HepG2 (cell line): Measurements from ENCODE around the gene ZNF71. TPM values are rescaled to one million over a fixed set of nuclear protein-coding genes. Genes with fewer than 3 reads are reported as not detected.

Experiments used
- ARNT ChIP-seq: fragments of 450-650 bp; IDR thresholded peaks from 2 replicates; pipeline ENCODE4 v1.6.1; 2017
- ARNT2 ChIP-seq: sonication (generic); formaldehyde crosslinking; IDR thresholded peaks from 2 replicates; pipeline ENCODE4 v1.8.0; 2022; ENCODE audit warnings: mild to moderate bottlenecking, low read depth, missing genetic modification reagents, moderate library complexity
- CBX2 ChIP-seq, 2 experiments: fragments of 200-600 bp in 1 of 2; sonication (generic); formaldehyde crosslinking in 1 of 2; IDR thresholded peaks; 2 replicates each; pipeline versions ENCODE4 v1.7.0 to v1.8.1; 2018 to 2022; ENCODE audit warnings: low read depth in 2 of 2, low read length in 1 of 2, mild to moderate bottlenecking in 1 of 2, missing genetic modification reagents in 1 of 2
- NCOR1 ChIP-seq: fragments of 200-600 bp; sonication (generic); IDR thresholded peaks from 2 replicates; pipeline ENCODE4 v1.7.0; 2017; ENCODE audit warnings: antibody characterized with exemption, low read length, borderline replicate concordance
- NFE2L2 ChIP-seq: fragments of 150-350 bp; IDR thresholded peaks from 2 replicates; pipeline ENCODE4 v1.6.1; 2014; ENCODE audit warnings: low read length
- POLR2A ChIP-seq, 2 experiments: IDR thresholded peaks; 2 replicates each; pipeline ENCODE4 v1.6.1; 2011; ENCODE audit warnings: low read depth in 2 of 2, low read length in 2 of 2, mild to moderate bottlenecking in 1 of 2, moderate library complexity in 1 of 2; ENCODE audit not compliant: insufficient read depth in 1 of 2
- ZNF124 ChIP-seq: sonication (generic); formaldehyde crosslinking; IDR thresholded peaks from 2 replicates; pipeline ENCODE4 v1.4.0; 2020; ENCODE audit warnings: missing genetic modification reagents
- ZNF280D ChIP-seq: sonication (generic); formaldehyde crosslinking; IDR thresholded peaks from 2 replicates; pipeline ENCODE4 v1.5.1; 2020; ENCODE audit warnings: mild to moderate bottlenecking, missing genetic modification reagents
- ZNF317 ChIP-seq: sonication (generic); formaldehyde crosslinking; IDR thresholded peaks from 2 replicates; pipeline ENCODE4 v1.5.0; 2020; ENCODE audit warnings: mild to moderate bottlenecking, missing genetic modification reagents
- ZNF619 ChIP-seq: sonication (generic); formaldehyde crosslinking; IDR thresholded peaks from 2 replicates; pipeline ENCODE4 v1.4.0; 2020; ENCODE audit warnings: mild to moderate bottlenecking, missing genetic modification reagents
- polyA plus RNA-seq, 8 experiments: library from polyadenylated mRNA; depleted of rRNA in 3 of 8; stranded (reverse) in 7 of 8; unstranded in 1 of 8; fragments of >200 nt; fragmentation: Illumina TruSeq in 4 of 8; extraction: Trizol in 4 of 8; gene quantifications; 2 replicates each; pipeline versions ENCODE4 v1.2.1 to v1.2.3, GENCODE V29; 2011 to 2016; ENCODE audit warnings: low read depth in 4 of 8, missing spikeins in 1 of 8, mixed read lengths in 1 of 8; ENCODE audit not compliant: insufficient read depth in 1 of 8
- total RNA-seq, 5 experiments: library from RNA; depleted of rRNA; stranded (reverse); fragments of >200 nt; fragmentation: Illumina TruSeq; extraction: Trizol; gene quantifications; 2 replicates each; pipeline ENCODE4 v1.2.3, GENCODE V29; 2016; ENCODE audit warnings: low read depth in 1 of 5
- TF ChIP-seq, protein P1 (sequence below): sonication (generic); formaldehyde crosslinking; IDR thresholded peaks from 2 replicates; pipeline ENCODE4 v1.4.0; 2020; ENCODE audit warnings: missing genetic modification reagents, borderline replicate concordance
- TF ChIP-seq, protein P2 (sequence below): sonication (generic); formaldehyde crosslinking; IDR thresholded peaks from 2 replicates; pipeline ENCODE4 v1.8.0; 2022; ENCODE audit warnings: low read depth, missing genetic modification reagents
- TF ChIP-seq, protein P3 (sequence below): sonication (generic); formaldehyde crosslinking; IDR thresholded peaks from 2 replicates; pipeline ENCODE4 v1.5.0; 2020; ENCODE audit warnings: missing genetic modification reagents
- TF ChIP-seq, protein P4 (sequence below): sonication (generic); formaldehyde crosslinking; IDR thresholded peaks from 2 replicates; pipeline ENCODE4 v1.4.0; 2020; ENCODE audit warnings: mild to moderate bottlenecking, missing genetic modification reagents

ZNF71 gene
- total and polyA plus RNA-seq, 2 of the 13 experiments (the other 11 are each of a cell fraction or from before 2014, with no cell fraction given) = 2.2 to 4.4 TPM

- TF ChIP-seq, protein P1, sequence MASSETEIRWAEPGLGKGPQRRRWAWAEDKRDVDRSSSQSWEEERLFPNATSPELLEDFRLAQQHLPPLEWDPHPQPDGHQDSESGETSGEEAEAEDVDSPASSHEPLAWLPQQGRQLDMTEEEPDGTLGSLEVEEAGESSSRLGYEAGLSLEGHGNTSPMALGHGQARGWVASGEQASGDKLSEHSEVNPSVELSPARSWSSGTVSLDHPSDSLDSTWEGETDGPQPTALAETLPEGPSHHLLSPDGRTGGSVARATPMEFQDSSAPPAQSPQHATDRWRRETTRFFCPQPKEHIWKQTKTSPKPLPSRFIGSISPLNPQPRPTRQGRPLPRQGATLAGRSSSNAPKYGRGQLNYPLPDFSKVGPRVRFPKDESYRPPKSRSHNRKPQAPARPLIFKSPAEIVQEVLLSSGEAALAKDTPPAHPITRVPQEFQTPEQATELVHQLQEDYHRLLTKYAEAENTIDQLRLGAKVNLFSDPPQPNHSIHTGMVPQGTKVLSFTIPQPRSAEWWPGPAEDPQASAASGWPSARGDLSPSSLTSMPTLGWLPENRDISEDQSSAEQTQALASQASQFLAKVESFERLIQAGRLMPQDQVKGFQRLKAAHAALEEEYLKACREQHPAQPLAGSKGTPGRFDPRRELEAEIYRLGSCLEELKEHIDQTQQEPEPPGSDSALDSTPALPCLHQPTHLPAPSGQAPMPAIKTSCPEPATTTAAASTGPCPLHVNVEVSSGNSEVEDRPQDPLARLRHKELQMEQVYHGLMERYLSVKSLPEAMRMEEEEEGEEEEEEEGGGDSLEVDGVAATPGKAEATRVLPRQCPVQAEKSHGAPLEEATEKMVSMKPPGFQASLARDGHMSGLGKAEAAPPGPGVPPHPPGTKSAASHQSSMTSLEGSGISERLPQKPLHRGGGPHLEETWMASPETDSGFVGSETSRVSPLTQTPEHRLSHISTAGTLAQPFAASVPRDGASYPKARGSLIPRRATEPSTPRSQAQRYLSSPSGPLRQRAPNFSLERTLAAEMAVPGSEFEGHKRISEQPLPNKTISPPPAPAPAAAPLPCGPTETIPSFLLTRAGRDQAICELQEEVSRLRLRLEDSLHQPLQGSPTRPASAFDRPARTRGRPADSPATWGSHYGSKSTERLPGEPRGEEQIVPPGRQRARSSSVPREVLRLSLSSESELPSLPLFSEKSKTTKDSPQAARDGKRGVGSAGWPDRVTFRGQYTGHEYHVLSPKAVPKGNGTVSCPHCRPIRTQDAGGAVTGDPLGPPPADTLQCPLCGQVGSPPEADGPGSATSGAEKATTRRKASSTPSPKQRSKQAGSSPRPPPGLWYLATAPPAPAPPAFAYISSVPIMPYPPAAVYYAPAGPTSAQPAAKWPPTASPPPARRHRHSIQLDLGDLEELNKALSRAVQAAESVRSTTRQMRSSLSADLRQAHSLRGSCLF (CRISPR knock-in tag) = peak; percentile 99
- TF ChIP-seq NCOR1 (no peak), ZNF124 (peak; percentile 100), POLR2A (IDR thresholded peaks at IDR 0.05; ENCODE audit: insufficient read depth in 1 of 2, low read depth in 2 of 2, low read length in 2 of 2) (no peak), ARNT (no peak), NFE2L2 (no peak), CBX2 (IDR thresholded peaks at IDR 0.05; ENCODE audit: low read depth, low read length) (no peak), CBX2 (CRISPR knock-in tag; IDR thresholded peaks at IDR 0.05; ENCODE audit: low read depth) (peak; percentile 91), ZNF619 (peak; percentile 95; the same call in 1 of the 2 replicates), ARNT2 (CRISPR knock-in tag) (peak; percentile 99), ZNF317 (CRISPR knock-in tag) (peak; percentile 96), ZNF280D (peak; percentile 99)
- TF ChIP-seq, protein P2, sequence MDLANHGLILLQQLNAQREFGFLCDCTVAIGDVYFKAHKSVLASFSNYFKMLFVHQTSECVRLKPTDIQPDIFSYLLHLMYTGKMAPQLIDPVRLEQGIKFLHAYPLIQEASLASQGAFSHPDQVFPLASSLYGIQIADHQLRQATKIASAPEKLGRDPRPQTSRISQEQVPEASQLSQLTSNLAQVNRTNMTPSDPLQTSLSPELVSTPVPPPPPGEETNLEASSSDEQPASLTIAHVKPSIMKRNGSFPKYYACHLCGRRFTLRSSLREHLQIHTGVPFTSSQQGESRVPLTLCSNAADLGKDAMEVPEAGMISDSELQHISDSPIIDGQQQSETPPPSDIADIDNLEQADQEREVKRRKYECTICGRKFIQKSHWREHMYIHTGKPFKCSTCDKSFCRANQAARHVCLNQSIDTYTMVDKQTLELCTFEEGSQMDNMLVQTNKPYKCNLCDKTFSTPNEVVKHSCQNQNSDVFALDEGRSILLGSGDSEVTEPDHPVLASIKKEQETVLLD (CRISPR knock-in tag) = peak; percentile 95
- TF ChIP-seq, protein P3, sequence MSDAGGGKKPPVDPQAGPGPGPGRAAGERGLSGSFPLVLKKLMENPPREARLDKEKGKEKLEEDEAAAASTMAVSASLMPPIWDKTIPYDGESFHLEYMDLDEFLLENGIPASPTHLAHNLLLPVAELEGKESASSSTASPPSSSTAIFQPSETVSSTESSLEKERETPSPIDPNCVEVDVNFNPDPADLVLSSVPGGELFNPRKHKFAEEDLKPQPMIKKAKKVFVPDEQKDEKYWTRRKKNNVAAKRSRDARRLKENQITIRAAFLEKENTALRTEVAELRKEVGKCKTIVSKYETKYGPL = peak; percentile 100
- TF ChIP-seq, protein P4, sequence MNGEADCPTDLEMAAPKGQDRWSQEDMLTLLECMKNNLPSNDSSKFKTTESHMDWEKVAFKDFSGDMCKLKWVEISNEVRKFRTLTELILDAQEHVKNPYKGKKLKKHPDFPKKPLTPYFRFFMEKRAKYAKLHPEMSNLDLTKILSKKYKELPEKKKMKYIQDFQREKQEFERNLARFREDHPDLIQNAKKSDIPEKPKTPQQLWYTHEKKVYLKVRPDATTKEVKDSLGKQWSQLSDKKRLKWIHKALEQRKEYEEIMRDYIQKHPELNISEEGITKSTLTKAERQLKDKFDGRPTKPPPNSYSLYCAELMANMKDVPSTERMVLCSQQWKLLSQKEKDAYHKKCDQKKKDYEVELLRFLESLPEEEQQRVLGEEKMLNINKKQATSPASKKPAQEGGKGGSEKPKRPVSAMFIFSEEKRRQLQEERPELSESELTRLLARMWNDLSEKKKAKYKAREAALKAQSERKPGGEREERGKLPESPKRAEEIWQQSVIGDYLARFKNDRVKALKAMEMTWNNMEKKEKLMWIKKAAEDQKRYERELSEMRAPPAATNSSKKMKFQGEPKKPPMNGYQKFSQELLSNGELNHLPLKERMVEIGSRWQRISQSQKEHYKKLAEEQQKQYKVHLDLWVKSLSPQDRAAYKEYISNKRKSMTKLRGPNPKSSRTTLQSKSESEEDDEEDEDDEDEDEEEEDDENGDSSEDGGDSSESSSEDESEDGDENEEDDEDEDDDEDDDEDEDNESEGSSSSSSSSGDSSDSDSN (CRISPR knock-in tag) = 0 out of 2 replicates have a peak, but pooled peaks have one; percentile 44
These were observed 43.0 kb downstream of the ZNF71 start (continued) for GRCh38 chr19:56637976-56638555.
